Activated CD8-positive, alpha-beta memory T cell treated with anti-CD3 and anti-CD28 coated beads for 4 hours (primary cell): ENCODE results near the gene RCAN3.
"Not testable (repeated sequence)": the region's sequence is repeated elsewhere in the genome, so short reads cannot be mapped to it uniquely, and the experiment has no call there.

Experiments
- DNase-seq, 2 donors: peaks; one replicate each; pipeline ENCODE4 v3.0.0-alpha.2; 2020; ENCODE audit warnings: low read depth in 2 of 2

Gene RCAN3

GRCh38 chr1:24514946-24515345, 12.3 kb downstream of the RCAN3 start:
- DNase-seq = no peak

DNA sequence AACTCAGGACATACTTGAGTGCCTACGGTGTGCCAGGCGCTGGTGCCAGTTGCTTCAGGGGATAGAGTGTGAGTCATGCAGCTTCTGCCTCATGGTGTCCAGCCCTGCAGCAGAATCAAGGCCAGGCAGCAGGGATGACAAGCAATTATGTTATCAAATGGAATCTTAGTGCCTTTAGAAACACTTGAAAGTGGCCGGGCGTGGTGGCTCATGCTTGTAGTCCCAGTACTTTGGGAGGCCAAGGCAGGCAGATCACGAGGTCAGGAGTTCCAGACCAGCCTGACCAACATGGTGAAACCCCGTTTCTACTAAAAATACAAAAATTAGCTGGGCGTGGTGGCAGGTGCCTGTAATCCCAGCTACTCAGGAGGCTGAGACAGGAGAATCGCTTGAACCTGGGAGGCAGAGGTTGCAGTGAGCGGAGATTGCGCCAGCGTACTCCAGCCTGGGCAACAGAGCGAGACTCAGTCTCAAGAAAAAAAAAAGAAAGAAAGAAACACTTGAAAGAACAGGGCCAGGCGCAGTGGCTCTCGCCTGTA, 13.1 kb downstream of the RCAN3 start:
- not testable (repeated sequence) for DNase-seq

DNA sequence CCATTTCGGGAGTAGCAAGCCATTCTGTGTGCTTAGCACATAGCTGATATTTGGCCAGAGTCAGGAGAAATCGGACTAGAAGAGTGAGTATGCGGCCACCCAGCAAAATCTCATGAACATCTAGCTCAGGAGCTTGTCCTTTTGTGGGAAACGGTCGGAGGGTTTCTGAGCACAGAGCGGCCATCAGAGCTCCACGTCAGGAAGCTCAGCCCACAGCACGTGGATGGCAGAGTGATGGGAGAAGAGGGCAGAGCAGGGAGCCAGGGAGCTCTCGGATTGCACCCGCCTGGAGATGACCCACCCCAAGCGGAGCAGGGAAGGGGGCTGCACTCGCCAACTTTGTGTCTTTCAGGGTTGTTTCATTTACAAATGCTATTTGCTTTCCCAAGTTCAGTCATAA, 13.9 kb downstream of the RCAN3 start:
- no peak for DNase-seq

DNA sequence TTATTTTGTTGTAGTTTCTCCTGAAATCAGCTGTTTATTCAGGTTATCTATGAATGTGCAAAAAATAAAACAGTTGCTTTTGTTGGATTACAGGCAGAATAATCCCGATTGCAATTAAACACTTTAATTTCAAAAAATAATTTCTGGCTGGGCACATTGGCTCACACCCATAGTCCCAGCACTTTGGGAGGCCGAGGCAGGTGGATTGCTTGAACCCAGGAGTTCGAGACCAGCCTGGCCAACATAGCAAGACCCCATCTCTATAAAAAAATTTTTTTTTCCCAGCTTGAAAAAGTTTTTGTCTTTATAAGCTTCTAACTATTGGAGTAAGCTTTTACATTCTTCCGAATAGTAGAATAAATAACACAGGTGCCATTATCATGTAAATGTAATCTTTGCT, 15.3 kb downstream of the RCAN3 start:
- no peak for DNase-seq

- not testable (repeated sequence) for DNase-seq
Measured at GRCh38 chr1:24520282-24520681, 17.6 kb downstream of the RCAN3 start.

DNA sequence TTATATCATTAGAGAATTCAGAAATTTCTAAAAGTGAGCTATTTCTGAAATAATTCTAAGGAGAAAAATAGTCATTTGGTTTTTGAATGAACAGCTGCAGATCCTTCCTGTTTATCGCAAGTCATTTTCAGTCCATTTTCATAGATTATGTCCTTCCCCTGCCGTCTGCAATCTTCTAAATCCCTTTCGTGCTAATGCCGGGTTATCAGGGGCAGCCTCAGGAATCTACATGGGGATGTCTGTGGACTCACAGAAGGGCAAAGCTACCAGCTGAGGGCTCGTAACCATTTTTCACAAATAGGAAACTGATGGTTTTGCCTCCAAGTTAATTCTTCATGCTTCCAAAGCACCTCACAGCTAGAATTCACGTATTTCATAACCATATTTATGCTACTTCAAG, 23.0 kb downstream of the RCAN3 start:
- no peak for DNase-seq

DNA sequence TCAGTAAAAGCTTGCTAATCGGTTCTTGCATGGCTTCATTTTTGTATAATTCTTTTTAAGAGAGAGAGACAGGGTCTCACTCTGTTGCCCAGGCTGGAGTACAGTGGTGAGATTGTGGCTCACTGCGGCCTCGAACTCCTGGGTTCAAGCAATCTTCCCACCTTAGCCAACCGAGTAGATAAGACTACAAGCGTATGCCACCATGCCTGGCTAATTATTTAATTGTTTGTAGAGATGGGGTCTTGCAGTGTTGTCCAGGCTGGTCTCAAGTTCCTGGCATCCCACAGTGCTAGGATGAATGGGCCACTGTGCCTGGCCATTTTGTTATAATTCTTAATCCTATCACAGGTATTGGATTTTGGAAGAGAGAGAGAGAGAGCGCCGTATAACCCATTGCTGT, 23.4 kb downstream of the RCAN3 start:
- no peak for DNase-seq

DNA sequence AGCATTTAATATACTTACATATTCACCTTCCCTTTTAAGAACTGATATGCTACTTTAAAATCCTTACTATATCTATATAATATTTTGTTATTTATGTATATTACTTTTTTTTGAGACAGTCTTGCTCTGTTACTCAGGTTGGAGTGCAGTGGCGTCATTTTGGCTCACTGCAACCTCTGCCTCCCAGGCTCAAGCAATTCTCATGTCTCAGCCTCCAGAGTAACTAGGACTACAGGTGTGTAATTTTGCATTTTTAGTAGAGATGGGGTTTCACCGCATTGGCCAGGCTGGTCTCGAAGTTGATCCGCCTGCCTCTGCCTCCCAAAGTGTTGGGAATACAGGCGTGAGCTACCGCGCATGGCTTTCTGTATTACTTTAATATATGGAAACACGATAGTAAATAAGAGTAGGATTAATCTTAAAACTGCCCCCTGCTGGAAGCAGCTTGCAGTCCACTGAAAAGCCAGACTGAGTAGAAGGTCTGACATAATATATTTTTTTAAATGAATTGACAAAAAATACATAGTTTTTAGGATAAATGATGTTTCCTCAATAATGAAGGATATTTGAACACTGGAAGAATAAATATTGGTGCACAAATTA, 24.4 kb downstream of the RCAN3 start:
- DNase-seq = peak in 1 of 2 donors; percentile 21

DNA sequence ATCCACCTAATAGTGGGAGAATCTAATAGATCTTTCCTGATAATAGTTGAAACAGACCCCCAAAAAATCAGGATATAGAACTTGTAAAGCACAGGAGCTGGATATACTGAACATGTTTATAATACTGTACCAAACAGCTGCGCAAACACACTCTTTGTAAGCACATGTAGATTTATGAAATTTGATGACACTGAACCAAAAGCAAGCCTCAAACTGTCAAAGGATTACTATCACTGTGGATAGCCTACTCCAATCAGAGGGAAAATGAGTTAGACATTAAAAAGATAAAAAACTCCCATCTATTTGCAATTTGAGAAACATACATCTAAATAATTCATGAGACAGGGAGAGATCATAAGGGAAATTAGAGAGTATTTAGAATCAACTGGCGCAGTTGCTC, 26.1 kb downstream of the RCAN3 start:
- DNase-seq = no peak

- not testable (repeated sequence) for DNase-seq
Measured at GRCh38 chr1:24529292-24529691, 26.7 kb downstream of the RCAN3 start.

GRCh38 chr1:24535021-24535424, 32.4 kb downstream of the RCAN3 start:
- DNase-seq = peak; percentile 43 to 55

- no peak for DNase-seq
Measured at GRCh38 chr1:24535778-24536177, 33.1 kb downstream of the RCAN3 start.

DNA sequence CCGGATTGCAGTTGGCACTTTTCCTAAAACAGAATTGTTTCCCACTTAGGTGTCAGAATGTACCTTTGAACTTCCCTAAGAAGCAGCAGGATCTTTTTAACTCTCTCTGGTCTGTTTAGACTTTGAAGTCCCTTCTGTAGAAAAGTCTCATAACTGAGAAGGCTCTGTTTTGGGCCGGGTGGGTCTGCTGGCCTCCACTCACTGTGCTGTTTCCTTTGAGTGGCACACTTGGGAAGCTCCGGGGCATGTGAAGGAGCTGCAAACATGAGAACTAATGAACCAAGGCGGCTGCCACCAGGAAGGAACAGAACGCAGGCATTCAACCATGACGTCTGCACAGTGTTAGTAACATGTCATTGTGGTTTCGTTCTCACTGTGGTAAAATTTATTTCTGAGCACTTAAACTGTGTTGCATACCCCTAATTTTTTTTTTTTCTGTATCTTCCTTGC, 33.8 kb downstream of the RCAN3 start:
- DNase-seq = peak; percentile 46 to 47

- DNase-seq = no peak
Measured at GRCh38 chr1:24540051-24540905, 37.6 kb downstream of the RCAN3 start.

GRCh38 chr1:24540906-24541710, 38.5 kb downstream of the RCAN3 start:
- DNase-seq = no peak

GRCh38 chr1:24541711-24542346, 39.2 kb downstream of the RCAN3 start:
- no peak for DNase-seq

DNA sequence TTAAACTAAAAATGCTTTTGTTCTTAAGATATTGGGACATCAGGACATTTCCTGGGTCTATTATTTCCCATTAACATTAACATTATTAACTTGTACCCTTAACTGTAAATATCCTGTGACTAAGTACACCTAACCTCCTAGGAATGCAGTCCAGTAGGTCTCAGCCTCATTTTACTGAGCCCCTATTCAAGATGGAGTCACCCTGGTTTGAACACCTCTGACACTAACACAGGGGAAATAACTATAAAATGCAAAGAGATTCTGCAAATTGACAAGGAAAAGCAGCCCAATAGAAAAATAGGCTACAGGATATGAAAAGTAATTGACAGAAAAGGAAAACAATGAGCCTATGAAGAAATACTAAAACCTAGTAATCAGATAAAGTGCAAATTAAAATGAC, 41.6 kb downstream of the RCAN3 start:
- no peak for DNase-seq

DNA sequence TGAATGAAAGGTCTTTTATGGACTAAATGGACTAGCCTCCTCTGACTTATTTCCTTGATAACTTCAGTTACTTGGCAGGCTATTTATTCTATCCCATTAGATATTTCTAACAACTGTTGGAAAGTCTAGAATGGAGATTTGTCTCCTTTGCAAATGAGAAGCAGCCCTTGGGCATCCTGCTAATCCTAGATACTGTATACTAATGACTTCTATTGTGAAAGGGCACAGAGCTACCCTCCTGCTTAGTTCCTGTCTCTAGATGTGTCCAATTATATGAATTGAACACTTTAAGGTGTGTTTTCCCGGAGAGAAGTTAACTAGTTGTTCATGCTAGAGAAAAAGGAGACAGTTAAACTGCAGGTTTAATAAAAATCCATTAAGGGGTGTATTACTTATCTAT, 43.0 kb downstream of the RCAN3 start:
- DNase-seq = no peak

DNA sequence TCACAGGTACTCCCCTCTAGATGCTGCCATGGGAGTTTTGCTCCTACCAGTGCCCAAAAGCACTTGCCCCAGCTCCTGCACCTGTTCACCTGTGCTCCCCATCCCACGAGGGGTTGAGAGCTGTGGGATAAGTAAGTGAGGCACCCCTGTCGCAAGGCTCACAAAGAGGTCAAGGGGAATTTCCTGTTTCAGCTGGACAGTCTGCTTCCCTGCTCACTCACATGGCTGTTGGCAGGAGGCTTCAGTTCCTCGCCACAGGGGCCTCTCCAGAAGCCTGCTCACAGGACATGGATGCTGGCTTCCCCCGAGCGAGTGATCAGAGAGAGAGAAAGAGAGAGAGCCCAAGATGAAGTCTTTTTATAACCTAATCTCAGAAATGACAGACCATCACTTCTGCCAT, 44.6 kb downstream of the RCAN3 start:
- DNase-seq = no peak

GRCh38 chr1:24548070-24548469, 45.4 kb downstream of the RCAN3 start:
- DNase-seq = no peak

- DNase-seq = not testable (repeated sequence)
Measured at GRCh38 chr1:24549210-24549609, 46.6 kb downstream of the RCAN3 start.
